Kidney tubule cell (primary cell): ENCODE measurements around the gene ZNF236.
A peak's percentile ranks its signal among the peaks of the same experiment; 100 is the strongest.
"Not testable (repeated sequence)": the region's sequence is repeated elsewhere in the genome, so short reads cannot be mapped to it uniquely, and the experiment has no call there.

Experiments used
- DNase-seq: peaks from one replicate; pipeline ENCODE4 v3.0.0-alpha.2; 2018; ENCODE audit warnings: low spot score

Gene ZNF236

GRCh38 chr18:76988827-76989646, 166.7 kb downstream of the ZNF236 start:
- no peak for DNase-seq

DNA sequence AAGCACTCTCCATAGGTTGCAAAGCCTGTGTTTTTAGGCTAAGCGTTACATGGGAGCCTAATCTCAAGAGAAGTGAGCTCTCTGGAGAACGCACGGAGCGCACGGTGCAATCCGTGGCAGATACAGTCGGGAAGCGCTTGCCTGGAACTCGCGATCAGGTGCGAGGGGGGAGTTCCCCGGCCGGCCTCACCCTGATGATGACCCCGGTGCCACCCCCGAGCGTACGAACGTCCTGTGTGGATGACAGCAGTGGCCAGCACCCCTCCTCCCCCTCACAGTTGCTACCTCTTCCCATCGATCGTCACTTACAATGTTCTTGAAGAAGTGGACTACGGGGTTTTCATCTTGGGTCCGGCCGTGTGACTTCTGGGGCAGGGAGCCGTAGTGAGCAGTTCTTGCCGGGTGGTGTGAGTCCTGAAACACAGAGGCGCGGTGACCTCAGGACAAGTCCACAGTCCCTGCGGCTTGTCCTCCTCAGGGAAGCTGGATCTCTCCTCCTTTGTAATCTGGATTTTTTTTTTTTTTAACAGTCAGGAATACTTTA, 167.4 kb downstream of the ZNF236 start:
- DNase-seq, result no peak

DNA sequence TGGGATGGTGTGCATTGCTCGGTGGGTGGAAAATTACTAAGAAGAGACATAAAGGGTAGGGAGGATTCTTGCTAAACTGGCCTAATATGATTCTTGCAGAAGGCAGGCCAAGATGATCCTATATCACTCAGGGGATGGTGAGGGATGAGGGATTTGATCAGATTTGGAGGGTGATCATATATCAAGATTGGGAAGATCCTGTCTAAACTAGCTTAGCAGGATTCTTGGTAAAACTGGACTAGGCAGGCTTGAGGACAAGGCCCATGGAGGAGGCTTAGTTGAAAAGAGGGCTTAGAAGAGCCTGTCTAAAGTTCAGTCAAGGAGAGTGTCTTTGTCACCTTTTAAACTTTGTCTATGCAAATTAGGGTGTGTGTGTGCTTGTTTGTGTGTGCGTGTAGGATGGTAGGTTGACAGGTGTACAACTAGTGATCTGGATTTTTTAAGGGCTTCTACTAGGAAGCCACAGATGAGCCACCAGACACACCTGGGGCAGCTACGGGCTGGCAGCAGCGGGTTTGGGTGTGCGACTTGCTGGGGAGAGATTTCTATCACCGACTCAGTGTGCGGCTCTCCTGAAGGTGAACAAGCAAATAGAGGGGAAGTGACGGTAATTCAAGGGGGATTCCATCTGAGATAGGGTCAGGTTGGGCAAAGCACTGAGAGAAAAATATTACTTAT, 168.1 kb downstream of the ZNF236 start:
- DNase-seq, result not testable (repeated sequence)

DNA sequence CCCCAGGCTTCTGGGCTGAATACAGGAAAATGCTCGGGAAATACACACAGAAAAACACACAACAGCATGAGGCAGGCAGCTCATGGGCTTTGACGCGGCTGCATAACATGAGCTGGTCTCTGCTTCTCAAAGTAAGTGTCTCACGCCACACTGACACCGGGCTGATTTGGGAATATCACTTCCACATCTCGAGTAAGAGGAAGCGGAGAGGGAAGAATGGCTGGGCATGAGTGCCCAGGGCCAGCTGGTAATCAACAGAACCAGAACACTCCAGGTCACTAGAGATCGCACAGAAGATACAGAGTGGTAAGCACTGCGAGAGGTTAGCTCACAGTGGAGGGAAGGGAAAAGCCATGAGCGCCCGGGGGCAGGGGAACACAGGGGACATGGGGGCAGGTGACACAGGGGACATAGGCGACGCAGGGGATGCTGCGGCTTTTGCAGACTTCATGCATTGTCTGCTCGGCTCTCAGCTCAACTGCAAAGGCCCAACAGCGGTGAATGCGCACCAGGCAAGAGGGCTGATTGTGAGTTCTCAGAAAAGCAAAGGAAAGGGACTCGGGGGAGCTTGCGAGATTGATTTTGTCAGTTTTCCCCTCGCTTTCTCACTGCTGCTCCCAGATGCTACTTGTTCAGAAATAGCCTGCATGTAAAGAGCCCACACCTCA, 168.8 kb downstream of the ZNF236 start:
- no peak for DNase-seq

DNA sequence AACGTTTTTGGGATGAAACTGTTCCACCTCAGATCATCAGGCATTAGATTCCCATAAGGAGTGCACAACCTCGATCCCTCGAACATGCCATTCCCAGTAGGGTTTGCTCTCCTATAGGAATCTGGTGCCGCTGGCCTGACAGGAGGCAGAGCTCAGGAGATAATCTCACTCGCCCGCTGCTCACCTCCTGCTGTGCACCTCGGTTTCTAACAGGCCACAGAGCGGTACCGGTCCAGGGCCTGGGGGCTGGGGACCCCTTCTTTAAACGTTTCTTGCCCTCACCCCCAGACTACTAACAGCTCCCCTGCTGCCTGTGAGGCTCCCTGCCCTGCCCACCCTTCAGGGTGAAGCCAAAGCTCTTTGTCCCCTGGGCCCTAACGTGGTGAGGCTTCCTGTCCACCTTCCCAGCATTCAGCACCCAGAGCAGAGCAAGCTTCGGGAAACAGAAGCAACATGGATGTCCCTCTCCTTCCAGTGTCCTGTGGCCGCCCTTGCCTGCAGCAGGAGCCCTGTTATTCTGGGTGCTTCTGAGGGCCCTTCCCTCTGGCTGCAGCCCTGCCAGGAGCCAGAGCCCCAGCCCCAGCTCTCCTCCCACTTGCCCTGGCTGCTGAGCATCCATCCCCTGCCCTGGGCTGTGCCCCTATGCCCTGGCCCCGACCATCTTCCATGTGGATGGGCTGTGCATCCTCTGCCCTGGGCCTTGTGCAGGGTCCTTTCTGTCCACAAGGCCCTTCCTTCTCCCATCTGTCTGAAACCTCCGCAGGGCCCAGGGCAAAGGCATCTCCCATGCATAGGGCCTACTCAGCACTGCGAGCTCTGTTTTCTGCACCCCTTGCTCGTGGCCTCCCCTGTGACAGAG, 170.1 kb downstream of the ZNF236 start:
- DNase-seq, result no peak

DNA sequence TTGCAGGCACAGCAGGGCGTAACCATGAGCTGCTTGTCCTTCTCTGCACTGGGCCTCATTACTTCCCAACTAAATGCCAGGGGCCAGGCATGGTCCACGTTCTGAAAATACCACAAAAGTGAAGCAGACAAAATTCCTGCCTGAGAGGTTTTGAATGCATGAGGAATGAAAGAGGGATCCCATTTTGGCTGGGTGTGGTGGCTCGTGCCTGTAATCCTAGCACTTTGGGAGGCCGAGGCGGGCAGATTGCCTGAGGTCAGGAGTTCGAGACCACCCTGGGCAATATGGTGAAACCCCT, 170.7 kb downstream of the ZNF236 start:
- DNase-seq, result no peak

DNA sequence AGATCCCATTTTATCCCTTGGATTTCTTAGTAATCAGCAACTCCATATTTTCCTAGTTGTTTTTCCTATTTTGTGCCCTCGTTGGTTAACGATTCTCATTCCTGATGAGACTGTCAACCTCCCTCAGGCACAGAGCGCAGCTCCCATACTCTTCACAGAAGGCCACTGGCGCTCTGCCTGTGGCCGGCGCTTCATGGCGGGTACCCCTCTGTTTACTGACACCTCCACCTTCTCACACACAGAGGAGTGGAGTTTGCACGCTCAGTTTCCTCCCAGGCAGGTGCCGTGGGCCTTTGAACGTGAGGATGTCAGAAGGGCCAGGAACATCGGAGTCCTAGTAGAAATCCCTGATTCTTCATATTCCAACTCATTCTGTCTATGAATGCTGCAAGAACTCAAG, 171.2 kb downstream of the ZNF236 start:
- DNase-seq, result no peak

- DNase-seq, result peak; percentile 62
Measured at GRCh38 chr18:76994086-76994654, 171.8 kb downstream of the ZNF236 start.

GRCh38 chr18:76995896-76996295, 173.5 kb downstream of the ZNF236 start:
- no peak for DNase-seq

- DNase-seq, result no peak
Measured at GRCh38 chr18:76996429-76996828, 174.1 kb downstream of the ZNF236 start.

GRCh38 chr18:76997951-76998808, 175.8 kb downstream of the ZNF236 start:
- no peak for DNase-seq

DNA sequence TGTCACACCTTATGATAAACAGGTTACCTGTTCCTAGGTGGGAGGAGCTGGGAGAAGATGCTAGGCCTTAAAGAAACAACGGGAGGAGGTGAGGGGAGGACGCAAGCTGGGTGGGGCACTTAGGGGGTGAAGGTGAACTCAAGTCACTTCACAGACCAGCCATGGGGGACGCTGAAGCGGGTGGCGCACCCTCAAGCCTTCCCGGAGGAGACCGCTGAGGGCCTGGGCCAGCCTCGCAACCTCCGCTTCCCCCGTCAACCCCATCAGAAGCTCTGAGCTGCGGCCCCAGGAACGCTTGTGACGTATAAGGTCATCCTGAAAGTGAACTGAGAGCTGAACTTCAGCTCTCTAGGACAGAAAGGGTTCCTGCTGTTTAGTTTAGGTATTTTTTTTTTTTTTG, 176.7 kb downstream of the ZNF236 start:
- DNase-seq, result no peak

- DNase-seq, result peak; percentile 41
Measured at GRCh38 chr18:77000527-77000926, 178.2 kb downstream of the ZNF236 start.

GRCh38 chr18:77001041-77001440, 178.7 kb downstream of the ZNF236 start:
- DNase-seq, result no peak

- DNase-seq, result no peak
Measured at GRCh38 chr18:77001979-77002378, 179.6 kb downstream of the ZNF236 start.

DNA sequence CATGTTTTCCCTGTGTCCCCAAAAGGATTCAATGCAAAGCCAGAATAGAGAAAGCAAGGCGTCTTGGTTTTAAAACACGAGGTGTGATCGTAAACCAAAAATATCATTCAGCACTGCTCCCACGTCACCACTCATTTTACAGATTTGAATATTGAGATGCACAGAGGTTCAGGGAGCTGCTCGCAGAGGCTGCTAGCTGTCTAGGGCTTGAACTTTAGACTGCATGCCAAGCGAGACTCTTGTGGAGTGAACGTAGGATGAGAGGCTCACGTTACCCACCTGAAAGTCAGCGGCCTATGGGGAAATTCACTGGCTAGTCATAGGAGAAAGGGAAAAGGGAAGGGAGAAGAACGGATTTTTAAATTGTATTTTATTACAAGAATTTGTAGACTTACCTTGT, 180.1 kb downstream of the ZNF236 start:
- DNase-seq, result no peak

DNA sequence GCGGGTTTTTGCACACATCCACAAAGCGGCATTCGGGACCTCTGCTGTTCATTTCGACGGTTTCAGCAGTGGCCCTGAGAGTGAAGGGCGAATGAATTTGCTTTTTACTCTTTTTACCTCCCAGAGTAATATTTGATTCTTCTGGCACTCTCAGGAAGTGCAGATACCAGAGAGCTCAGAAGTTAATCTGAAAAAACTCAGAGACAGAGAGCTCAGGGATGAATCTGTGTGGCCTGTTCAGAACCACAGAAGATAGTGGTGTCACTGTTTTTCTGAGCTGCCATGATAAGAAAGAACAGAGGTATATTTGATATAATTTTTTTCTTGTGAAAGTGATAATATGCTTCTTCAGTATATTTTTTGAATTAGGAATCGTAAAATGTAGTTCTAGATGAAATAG, 181.0 kb downstream of the ZNF236 start:
- no peak for DNase-seq

DNA sequence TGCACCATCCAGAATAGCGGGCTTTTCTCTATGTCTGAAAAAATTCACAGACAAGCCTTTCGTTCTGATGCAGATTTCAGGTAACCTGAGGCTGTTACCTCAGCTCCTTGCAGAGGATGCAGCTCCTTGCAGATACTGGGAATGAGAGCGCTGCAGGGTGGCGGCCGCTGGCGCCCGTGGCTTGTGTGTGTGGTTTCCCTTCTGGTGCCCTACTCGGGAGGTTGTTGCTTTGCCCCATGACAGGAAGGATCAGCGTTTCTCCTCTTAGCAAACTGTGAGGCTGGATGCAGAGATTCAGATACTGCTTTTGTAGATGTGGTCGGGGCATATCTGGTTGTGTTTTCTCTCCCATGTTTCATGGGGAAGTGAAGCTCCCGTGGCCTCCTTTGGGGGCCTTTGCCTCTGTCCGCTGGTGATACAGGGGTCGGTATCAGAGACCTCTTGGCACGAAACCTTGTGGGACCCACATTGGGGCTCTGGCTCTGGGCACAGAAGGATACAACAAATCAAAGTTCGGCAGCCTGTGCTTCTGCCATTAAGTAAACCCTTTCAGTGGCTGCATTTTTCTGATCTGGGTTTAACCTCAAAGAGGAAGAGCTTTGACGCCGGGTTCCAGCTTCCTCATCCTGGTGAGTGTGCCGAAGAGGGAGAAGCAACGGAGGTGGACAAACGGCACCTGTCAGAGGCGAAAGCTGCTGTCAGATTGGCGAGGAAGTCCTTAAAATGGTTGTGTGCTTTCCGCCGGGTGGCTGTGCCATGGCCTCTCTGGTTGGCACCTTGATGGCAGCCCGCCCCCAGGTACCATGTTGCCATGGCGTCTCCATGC, 182.4 kb downstream of the ZNF236 start:
- DNase-seq, result no peak

DNA sequence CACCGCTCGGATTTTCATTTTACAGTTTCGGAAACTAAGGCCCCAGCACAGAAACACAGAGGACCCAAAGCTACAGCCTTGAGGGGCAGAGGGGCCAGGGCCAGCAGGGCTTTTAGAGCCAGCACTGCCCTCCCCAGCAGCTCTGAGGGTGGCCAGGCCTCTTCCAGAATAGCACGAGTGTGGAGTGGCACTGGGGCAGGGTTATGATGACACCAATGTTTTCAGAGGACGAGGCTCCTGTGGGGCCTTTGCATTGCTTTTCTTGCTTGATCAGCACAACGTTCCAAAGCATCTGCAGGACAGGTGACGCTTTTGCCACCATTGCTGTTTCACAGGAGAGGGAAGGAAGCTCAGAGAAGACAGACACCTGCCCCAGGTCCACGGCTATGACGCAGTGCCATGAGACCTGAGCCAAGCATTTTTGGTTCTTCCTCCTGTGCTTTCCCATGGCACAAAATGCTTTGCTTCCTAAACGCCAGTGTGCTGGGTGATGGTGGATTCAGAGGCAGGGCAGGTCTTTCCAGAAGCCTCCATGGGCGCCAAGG, 183.4 kb downstream of the ZNF236 start:
- DNase-seq, result no peak
